ENCODE data around the gene DLGAP5. TPM values are rescaled to one million over a fixed set of nuclear protein-coding genes. Genes with fewer than 3 reads are reported as not detected.

DLGAP5 gene
- polyA plus RNA-seq, 3 donors = 0.10 to 0.12 TPM; not detected in 1

- 89 to 95% (median 92%) methylated on average over 5 of the region's 5 CpGs for WGBS, 3 donors
- peak overlapping the region; percentile 33 for H3K27ac ChIP-seq (ENCODE audit: low read depth, low read length)
Measured at GRCh38 chr14:55101698-55102097, 89.7 kb downstream of the DLGAP5 start.

- H3K27ac ChIP-seq (ENCODE audit: low read depth, low read length) = no peak overlapping the region
- WGBS, 3 donors = 28 to 91% (median 36%) methylated on average over 2 of the region's 2 CpGs
Measured at GRCh38 chr14:55099756-55100155, 91.6 kb downstream of the DLGAP5 start.

- 69 to 95% (median 88%) methylated on average over 1 of the region's 1 CpG for WGBS, 3 donors
- no peak overlapping the region for H3K27ac ChIP-seq (ENCODE audit: low read depth, low read length)
Measured at GRCh38 chr14:55098561-55098898, 92.9 kb downstream of the DLGAP5 start.

Other genes starting within 250 kb of the DLGAP5 start
- gene WDHD1, start 164.5 kb downstream of the DLGAP5 start, polyA plus RNA-seq = under 1 TPM; 0.49 to 0.90 (median 0.59) TPM
- gene SOCS4, start 164.3 kb downstream of the DLGAP5 start, polyA plus RNA-seq = 10 to 100 TPM in 1 of 3 donors, 1 to 10 TPM in 2; 2.0 to 10.9 (median 5.9) TPM
- gene MAPK1IP1L, start 139.9 kb downstream of the DLGAP5 start, polyA plus RNA-seq = 10 to 100 TPM; 19.5 to 53.3 (median 36.7) TPM
- gene LGALS3, start 62.3 kb downstream of the DLGAP5 start, polyA plus RNA-seq = 100 to 1,000 TPM in 2 of 3 donors, 10 to 100 TPM in 1; 53.5 to 565 (median 547) TPM
- 1 to 10 TPM; 4.9 to 7.8 (median 6.6) TPM for gene FBXO34, start 79.8 kb upstream of the DLGAP5 start, polyA plus RNA-seq
- 1 to 10 TPM; 3.4 to 6.7 (median 4.8) TPM for gene ATG14, start 220.2 kb upstream of the DLGAP5 start, polyA plus RNA-seq
- gene TBPL2, start 249.0 kb upstream of the DLGAP5 start, polyA plus RNA-seq = not detected